Activated naive CD4-positive, alpha-beta T cell treated with anti-CD3 and anti-CD28 coated beads, Interleukin-2, amount 50 U/mL, for 72 hours (primary cell): ENCODE measurements around the gene CYB561. TPM values are rescaled to one million over a fixed set of nuclear protein-coding genes. Genes with fewer than 3 reads are reported as not detected.

ENCODE experiments used
- ATAC-seq, 2 donors: fragments of 150-1000 bp; cut with Tn5 transposase; 2 replicates each; pipeline ENCODE4 v1.10.0; 2021; ENCODE audit warnings: mild to moderate bottlenecking in 2 of 2, moderate library complexity in 2 of 2
- DNase-seq, 2 donors: peaks; one replicate each; pipeline ENCODE4 v3.0.0; 2021 to 2022; ENCODE audit warnings: low spot score in 2 of 2
- H3K27ac Mint-ChIP-seq, 2 donors: one replicate each; pipeline ENCODE4 v1.8.0; 2022; ENCODE audit warnings: mild to moderate bottlenecking in 2 of 2, mixed read lengths in 2 of 2
- H3K36me3 Mint-ChIP-seq, 2 donors: one replicate each; pipeline ENCODE4 v1.8.0; 2022; ENCODE audit warnings: mixed read lengths in 2 of 2
- H3K9me3 Mint-ChIP-seq, 2 donors: one replicate each; pipeline ENCODE4 v1.8.0; 2022; ENCODE audit warnings: mixed read lengths in 2 of 2
- total RNA-seq, 2 donors: library from RNA; stranded (reverse); gene quantifications; one replicate each; pipeline ENCODE4 v1.2.3, GENCODE V29; 2022

The CYB561 gene
- total RNA-seq, 2 donors from 2014 or later, result 0.27 to 2.7 TPM

- DNase-seq (no peak), ATAC-seq (no peak)
- no peak overlapping the region for H3K27ac Mint-ChIP-seq
- H3K36me3 Mint-ChIP-seq, result no peaks in the 10 kb centered on the region
- no peaks in the 10 kb centered on the region for H3K9me3 Mint-ChIP-seq
Measured at GRCh38 chr17:63430223-63430622, 15.9 kb downstream of the CYB561 start.

GRCh38 chr17:63429766-63430165, 16.3 kb downstream of the CYB561 start:
- H3K36me3 Mint-ChIP-seq, result no peaks in the 10 kb centered on the region
- ATAC-seq (no peak), DNase-seq (no peak)
- H3K9me3 Mint-ChIP-seq, result no peaks in the 10 kb centered on the region
- no peak overlapping the region for H3K27ac Mint-ChIP-seq

DNA sequence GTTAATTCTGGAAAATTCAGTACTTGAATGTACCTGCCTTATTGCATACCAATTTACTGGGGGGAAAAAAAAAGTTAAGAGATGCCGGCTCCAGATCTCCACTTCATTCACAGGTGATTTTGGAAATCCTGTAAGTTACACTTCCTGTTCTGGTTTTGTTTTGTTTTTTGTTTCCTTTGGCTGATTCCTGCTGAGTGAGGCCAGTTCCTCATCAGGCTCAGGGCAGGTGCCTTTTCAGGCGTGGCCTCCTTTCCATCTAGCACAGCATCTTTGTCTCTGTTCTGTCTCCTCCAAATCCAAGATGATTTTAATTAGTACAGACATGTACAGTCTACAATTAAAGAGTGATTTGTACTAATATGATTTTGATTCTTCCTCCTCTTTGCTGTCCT, 19.2 kb downstream of the CYB561 start:
- H3K36me3 Mint-ChIP-seq, result no peaks in the 10 kb centered on the region
- ATAC-seq (no peak), DNase-seq (no peak)
- H3K27ac Mint-ChIP-seq, result no peak overlapping the region
- no peaks in the 10 kb centered on the region for H3K9me3 Mint-ChIP-seq

DNA sequence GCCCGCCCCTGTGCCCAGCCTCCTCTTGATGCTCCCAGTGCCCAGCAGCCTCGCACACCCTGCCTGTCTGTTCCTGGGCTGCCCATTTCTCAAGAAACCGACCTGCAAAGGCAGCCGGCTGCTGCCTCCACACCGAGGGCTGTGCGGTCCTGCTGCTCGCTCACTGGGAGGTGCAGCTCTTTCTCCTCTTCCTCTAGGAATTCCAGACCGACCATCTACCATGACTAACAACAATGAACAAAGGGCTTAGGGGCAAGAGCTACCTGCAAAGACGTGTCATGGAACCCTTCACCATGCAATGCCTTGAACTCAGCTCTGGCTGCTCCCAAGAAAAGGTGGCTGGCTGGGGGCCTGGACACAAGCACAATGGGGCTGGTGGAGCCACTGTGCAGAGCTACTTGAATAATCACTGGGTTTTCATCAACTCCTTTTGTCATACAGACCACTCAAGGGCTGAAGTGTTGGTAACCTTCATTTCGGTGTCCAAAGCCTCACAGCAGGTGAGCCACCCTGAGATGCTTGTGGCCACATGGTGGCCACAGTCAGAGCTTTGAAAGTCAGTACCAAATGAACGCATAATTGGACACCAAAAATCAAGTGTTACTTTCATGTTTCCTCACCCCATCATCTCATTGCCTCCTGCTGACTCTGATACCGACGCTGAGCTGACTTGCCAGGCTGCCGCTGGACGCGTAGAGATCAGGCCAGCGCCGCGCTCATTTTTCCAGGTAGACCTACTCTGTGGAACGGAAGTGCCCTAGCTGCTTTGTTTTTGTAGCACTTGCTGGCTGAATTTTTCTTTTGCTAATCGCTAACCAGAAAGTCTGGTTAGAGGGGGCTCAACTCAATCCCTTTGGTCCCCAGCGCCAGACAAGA, 19.8 kb downstream of the CYB561 start:
- no peaks in the 10 kb centered on the region for H3K36me3 Mint-ChIP-seq
- H3K27ac Mint-ChIP-seq, result no peak overlapping the region
- DNase-seq, result no peak
- no peaks in the 10 kb centered on the region for H3K9me3 Mint-ChIP-seq
- no peak for ATAC-seq

- no peaks in the 10 kb centered on the region for H3K9me3 Mint-ChIP-seq
- ATAC-seq (peak; percentile 84 to 86), DNase-seq (peak in 1 of 2 donors; percentile 74)
- no peak overlapping the region for H3K27ac Mint-ChIP-seq
- peaks cover 0 to 1% of the 10 kb centered on the region in 2 donors for H3K36me3 Mint-ChIP-seq
Measured at GRCh38 chr17:63425483-63425882, 20.6 kb downstream of the CYB561 start.

GRCh38 chr17:63423963-63424362, 22.1 kb downstream of the CYB561 start:
- H3K27ac Mint-ChIP-seq, result peak overlapping the region in 1 of 2 donors; percentile 6
- DNase-seq (no peak), ATAC-seq (no peak)
- no peaks in the 10 kb centered on the region for H3K9me3 Mint-ChIP-seq
- H3K36me3 Mint-ChIP-seq, result peaks cover 0 to 10% of the 10 kb centered on the region in 2 donors

GRCh38 chr17:63423251-63423950, 22.7 kb downstream of the CYB561 start:
- no peaks in the 10 kb centered on the region for H3K9me3 Mint-ChIP-seq
- no peak for DNase-seq
- peaks cover 0 to 10% of the 10 kb centered on the region in 2 donors for H3K36me3 Mint-ChIP-seq
- H3K27ac Mint-ChIP-seq, result peak overlapping the region in 1 of 2 donors; percentile 6
- no peak for ATAC-seq

GRCh38 chr17:63421681-63422645, 24.1 kb downstream of the CYB561 start:
- ATAC-seq (no peak), DNase-seq (no peak)
- Mint-ChIP-seq H3K9me3 (no peaks in the 10 kb centered on the region), H3K27ac (no peak overlapping the region), H3K36me3 (peaks cover 0 to 10% of the 10 kb centered on the region in 2 donors)

GRCh38 chr17:63420868-63421680, 25.0 kb downstream of the CYB561 start:
- peaks cover 0 to 10% of the 10 kb centered on the region in 2 donors for H3K36me3 Mint-ChIP-seq
- DNase-seq, result no peak
- ATAC-seq, result no peak
- H3K9me3 Mint-ChIP-seq, result no peaks in the 10 kb centered on the region
- peak overlapping the region in 1 of 2 donors; percentile 84 for H3K27ac Mint-ChIP-seq

DNA sequence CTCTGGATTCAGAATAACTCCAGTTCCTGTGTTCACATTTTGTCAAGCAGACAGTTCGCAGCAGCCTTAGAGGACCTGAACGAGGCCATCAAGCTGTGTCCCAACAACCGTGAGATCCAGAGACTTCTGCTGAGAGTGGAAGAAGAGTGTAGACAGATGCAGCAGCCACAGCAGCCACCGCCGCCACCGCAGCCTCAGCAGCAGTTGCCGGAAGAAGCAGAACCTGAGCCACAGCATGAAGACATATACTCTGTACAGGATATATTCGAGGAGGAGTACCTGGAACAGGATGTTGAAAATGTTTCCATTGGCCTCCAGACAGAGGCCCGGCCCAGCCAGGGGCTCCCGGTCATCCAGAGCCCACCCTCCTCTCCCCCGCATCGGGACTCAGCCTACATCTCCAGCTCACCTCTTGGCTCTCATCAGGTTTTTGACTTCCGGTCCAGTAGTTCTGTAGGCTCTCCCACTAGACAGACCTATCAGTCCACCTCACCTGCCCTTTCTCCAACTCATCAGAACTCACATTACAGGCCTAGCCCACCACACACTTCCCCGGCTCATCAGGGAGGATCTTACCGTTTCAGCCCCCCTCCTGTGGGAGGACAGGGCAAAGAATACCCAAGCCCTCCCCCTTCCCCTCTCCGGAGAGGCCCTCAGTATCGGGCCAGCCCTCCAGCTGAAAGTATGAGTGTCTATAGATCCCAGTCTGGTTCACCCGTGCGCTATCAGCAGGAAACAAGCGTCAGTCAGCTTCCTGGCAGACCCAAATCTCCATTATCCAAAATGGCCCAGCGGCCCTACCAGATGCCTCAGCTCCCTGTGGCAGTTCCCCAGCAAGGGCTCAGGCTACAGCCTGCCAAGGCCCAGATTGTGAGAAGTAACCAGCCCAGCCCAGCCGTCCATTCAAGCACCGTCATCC, 25.9 kb downstream of the CYB561 start:
- no peaks in the 10 kb centered on the region for H3K9me3 Mint-ChIP-seq
- DNase-seq (no peak), ATAC-seq (peak; percentile 66 to 88)
- peak overlapping the region; percentile 84 to 93 for H3K27ac Mint-ChIP-seq
- peaks cover 0 to 10% of the 10 kb centered on the region in 2 donors for H3K36me3 Mint-ChIP-seq

DNA sequence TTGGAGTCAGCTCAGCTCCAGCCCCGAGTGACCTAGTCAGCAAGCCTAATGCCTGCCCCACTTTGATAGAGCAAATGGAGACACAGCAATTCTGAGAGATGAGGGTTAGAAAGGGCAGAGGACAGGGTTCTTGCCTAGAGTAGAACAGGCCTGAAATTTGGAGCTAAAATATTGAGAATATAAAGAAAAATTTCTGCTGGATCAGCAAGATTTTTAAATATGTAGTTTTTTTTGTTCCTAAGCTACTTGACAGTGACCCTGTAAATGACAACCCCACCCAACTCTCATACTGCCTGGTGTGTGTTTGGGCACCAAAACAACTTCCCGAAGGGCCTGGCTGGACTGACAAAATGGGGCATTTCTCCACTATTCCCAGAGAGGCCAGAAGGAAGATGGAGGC, 26.7 kb downstream of the CYB561 start:
- no peak for DNase-seq
- ATAC-seq, result no peak
- Mint-ChIP-seq H3K36me3 (peaks cover 0 to 10% of the 10 kb centered on the region in 2 donors), H3K27ac (peak overlapping the region; percentile 40 to 84), H3K9me3 (no peaks in the 10 kb centered on the region)

- no peak overlapping the region for H3K27ac Mint-ChIP-seq
- no peak for ATAC-seq
- no peak for DNase-seq
- H3K36me3 Mint-ChIP-seq, result peaks cover 0 to 10% of the 10 kb centered on the region in 2 donors
- no peaks in the 10 kb centered on the region for H3K9me3 Mint-ChIP-seq
Measured at GRCh38 chr17:63418540-63418939, 27.6 kb downstream of the CYB561 start.

DNA sequence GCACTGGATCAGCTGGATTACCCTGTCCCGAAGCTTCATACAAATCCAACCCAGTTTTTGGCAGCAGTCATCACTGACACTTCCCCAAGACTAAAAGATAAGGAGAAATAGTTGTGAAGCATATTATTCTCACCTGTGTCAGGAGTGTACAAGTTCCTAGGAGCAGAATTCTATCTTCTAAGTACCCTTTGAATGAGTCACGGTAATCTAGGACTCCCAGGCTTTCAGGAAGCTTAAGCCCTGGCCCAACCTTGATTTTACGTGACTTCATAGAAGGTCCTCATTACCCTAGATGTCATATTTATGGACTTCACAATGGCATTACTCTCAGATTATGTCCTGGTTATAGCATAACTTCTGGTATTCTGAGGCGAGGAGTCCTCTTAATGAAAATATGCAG, 31.9 kb downstream of the CYB561 start:
- ATAC-seq (no peak), DNase-seq (no peak)
- no peaks in the 10 kb centered on the region for H3K36me3 Mint-ChIP-seq
- H3K9me3 Mint-ChIP-seq, result no peaks in the 10 kb centered on the region
- H3K27ac Mint-ChIP-seq, result no peak overlapping the region

GRCh38 chr17:63413128-63413527, 33.0 kb downstream of the CYB561 start:
- DNase-seq, result no peak
- no peaks in the 10 kb centered on the region for H3K9me3 Mint-ChIP-seq
- no peak for ATAC-seq

GRCh38 chr17:63412234-63412633, 33.9 kb downstream of the CYB561 start:
- Mint-ChIP-seq H3K9me3 (no peaks in the 10 kb centered on the region), H3K36me3 (no peaks in the 10 kb centered on the region), H3K27ac (no peak overlapping the region)
- ATAC-seq (no peak), DNase-seq (no peak)

More at GRCh38 chr17:63413128-63413527, 33.0 kb downstream of the CYB561 start:
- H3K27ac Mint-ChIP-seq, result no peak overlapping the region
- no peaks in the 10 kb centered on the region for H3K36me3 Mint-ChIP-seq
